HG03045 (cell line): Measurements from ENCODE around the gene ZNF621.

Experiments
- ATAC-seq: cut with Tn5 transposase; IDR thresholded peaks from one replicate; pipeline ENCODE4 v1.9.1; 2021; ENCODE audit warnings: mild to moderate bottlenecking, moderate library complexity; ENCODE audit not compliant: unreplicated experiment

Gene ZNF621

DNA sequence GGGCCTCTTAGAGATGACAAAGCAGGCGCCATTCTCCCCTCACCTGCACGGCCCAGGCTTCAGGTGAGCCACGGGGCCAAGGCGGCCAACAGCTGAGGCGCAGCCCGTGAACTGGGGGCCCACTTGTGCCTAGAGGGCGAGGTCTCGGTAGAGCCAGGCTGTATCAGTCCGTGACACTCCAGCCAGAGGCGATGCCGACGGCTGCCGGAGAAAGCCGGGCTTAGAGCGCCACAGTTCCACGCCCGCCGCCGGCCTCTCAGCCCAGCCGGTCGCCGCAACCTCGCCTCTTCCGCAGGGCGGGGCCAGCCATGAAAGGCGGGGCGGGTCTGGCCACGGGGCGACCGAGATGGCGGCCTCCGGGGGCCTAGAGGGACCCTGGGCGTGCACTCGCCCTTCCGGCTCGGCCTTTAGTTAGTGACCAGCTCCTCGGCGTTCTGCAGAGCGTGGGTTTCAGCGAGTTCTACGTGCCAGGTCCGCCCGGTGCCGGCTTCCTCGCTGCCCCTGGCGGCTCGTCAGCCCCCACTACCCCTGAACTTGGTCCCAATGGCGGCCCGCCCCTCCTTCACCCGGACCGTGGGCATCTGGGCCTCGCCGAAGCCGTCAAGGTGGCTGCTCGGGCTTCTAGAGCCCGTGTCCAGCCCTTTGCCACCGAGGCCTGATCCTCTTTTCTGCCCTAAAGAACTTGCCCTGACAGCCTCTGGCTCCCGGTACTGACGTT lies at the start of gene ZNF621:
Gene ZNF621, plus strand, starts transcription at position 393 of the 718 bp plus-strand sequence. CDS start 881 bp downstream, outside the sequence.
- peak; percentile 98 for ATAC-seq

DNA sequence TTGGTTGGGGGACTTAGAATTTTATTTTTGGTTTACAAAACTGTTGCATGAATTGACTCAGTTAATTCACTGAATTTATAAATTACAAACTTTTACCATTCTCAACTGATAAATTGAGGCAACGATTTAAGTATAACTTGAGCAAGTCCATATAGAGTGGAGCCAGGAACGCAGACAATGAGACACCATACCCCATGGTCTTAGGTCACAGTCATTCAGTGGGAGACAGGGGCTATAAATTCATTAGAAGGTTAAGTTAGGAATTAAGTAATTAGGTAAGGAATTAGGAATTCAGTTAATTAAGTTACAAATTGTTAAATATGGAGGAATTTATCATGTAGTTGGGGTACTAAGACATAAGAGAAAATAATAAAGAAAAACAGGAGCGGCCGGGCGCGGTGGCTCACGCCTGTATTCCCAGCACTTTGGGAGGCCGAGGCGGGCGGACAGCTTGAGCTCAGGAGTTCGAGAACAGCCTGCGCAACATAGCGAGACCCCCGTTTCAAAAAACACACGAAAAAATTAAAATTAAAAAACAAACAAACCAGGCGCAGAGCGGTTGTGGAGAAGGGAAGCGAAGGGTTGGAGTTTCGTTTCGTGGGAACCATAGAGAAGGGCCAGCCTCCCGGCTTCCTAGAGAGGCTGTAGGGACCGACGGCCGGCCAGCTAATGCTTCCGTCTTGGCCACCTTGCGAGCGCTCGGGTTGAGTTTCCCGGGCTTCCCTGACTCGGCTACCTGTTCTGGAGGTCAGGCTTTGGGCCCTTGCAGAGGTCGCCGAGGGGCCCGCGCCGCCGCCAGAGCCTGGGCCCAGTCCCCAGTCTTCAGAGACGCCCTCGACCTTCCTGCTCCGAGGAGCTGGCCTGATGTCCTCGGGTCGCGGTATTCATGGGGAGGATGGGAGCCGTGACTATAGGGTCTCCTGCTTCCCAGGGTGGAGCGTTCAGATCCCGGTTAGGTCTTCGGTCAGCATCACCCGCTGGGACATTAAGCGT lies 48.0 kb upstream of the ZNF621 start, which contains the start of gene ZNF619:
Gene ZNF619, plus strand, starts transcription at position 645 of the 993 bp plus-strand sequence. CDS start 858 bp downstream, outside the sequence.
- ATAC-seq, result peak; percentile 84

GRCh38 chr3:40477666-40478065 lies 47.1 kb upstream of the ZNF621 start:
- ATAC-seq, result no peak

GRCh38 chr3:40487172-40487571 lies 37.6 kb upstream of the ZNF621 start:
- ATAC-seq, result no peak

DNA sequence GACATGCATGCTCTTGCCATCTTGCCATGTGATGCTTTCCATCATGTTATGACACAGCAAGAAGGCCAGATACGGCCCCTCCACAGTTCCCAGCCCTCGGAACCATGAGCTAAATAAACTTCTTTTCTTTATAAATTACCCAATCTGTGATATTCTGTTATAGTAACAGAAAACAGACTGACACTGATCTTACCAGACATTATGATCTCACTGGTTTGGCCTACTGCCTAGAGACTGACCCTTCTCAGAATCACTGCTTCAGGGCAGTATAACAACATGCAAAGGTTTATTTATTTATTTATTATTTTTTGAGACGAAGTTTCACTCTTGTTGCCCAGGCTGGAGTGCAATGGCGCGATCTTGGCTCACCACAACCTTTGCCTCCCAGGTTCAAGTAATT lies 33.8 kb upstream of the ZNF621 start:
- no peak for ATAC-seq

DNA sequence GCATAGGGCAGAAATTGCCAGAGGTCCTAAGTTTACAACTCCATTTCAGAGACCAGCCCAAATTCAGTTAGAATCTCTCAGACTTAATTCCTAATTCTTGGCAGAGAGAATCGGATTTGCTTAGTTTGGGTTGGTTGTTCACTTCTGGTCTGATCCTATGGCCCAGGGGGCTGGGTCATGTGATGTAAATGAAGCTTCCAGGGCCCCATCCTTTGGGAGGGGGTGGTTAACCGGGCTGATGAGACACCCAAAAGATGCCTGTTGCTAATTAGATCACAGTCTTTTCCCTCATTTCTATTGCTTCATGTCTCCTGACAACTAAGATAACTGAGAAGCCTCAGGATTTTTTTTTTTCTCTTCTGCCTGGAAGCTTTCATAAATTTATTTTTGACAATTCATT lies 30.1 kb upstream of the ZNF621 start:
- no peak for ATAC-seq

DNA sequence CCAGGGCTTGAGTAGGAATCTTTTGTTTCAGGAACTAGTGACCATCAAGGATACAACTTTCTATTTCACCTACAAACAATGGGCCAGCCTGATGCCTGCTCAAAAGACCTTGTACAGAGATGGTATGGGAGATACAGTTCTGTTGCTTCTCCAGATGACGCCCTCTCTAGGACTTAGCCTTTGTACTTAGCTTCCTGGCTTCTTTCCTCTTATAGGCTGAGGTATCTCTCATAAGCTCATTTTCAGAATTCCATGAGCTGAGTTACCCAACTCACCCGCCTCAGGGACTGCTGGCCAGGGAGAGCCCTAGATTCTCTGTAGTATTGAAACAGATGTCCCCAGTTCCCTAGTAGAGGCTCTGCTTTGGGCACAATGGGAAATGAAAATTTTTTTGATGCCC lies 27.5 kb upstream of the ZNF621 start:
- no peak for ATAC-seq

DNA sequence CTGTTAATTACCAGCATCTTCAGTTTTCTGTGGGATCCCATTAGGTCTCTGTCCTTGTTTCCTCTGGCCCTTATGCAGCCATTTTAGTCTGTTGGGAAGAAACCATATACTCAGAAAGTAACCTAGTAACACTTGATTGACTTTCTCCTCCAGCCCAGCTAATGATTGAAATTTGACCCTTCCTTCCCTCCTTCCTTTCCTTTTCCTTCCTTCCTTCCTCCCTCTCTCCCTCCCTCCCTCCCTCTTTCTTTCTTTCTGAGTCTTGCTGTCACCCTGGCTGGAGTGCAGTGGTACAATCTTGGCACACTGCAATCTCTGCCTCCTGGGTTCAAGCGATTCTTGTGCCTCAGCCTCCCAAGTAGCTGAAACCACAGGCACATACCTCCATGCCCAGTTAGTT lies 24.8 kb upstream of the ZNF621 start:
- no peak for ATAC-seq

- ATAC-seq, result no peak
These were observed 22.7 kb upstream of the ZNF621 start for GRCh38 chr3:40502034-40502433.

DNA sequence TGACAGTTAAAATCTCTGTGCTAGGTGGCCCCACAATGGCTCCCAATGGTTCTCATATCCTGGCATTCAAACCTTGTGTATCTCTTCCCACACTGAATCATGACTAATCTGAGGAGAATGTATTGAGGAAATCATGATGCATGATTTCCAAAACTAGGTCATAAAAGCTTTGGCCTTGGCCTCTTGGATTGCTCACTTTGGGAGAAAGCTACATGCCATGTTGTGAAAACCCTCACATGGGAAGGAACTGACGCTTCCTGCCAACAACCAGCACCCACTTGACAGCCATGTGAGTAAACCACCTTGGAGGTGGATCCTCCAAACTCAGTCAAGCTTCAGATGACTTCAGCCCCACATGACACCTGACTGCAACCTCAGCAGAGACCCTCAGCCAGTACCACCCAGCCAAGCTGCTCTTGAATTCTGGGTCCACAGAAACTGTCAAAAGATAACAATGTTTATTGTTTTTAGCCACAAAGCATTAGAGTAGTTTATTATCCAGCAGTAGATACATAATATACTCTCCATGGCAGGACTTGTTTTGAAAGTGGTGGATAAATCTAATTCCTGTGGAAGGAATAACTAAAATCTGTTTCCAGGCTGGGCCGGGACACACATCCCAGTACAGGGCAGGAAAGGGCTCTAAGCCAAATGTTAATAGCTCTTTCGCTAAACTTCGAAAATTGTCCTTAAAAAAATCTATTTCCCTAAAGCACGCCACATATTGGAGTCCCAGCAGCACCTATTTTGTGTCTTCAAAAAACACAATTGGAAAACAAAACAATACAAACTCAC lies 19.9 kb upstream of the ZNF621 start:
- no peak for ATAC-seq

GRCh38 chr3:40505599-40506462 lies 18.9 kb upstream of the ZNF621 start, which contains the start of gene ZNF620:
Gene ZNF620, plus strand, starts transcription at chr3:40506039. Its CDS starts 314 bp downstream, at chr3:40506353.
- peak; percentile 65 for ATAC-seq

DNA sequence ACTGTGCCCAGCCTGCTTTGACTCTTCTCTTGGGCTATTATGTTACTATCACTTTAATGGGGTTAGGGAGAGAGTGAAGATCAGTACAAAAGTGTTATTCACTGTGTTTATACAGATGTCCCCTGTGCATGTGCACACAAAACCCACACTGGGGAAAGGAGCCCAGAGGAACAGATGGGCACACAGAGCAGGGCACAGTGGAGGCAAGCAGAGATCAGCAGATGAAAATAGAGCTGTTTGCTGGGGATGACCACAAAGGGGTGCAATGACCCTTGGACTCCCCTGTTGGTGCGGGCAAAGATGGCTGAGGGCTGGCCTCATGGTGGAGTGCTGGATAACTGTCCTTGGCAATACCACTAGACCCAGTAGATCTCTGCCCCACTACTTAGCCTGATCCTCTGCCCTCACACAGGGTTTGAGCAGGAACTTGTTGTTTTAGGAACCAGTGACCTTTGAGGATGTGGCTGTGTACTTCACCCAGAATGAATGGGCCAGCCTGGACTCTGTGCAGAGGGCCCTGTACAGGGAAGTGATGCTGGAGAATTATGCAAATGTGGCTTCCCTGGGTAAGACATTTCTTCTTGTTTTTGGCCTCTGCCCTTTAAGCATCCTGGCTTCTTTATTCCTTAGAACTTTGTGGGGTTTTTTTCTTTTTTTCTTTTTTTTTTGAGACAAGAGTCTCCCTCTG lies 13.6 kb upstream of the ZNF621 start:
- no peak for ATAC-seq

DNA sequence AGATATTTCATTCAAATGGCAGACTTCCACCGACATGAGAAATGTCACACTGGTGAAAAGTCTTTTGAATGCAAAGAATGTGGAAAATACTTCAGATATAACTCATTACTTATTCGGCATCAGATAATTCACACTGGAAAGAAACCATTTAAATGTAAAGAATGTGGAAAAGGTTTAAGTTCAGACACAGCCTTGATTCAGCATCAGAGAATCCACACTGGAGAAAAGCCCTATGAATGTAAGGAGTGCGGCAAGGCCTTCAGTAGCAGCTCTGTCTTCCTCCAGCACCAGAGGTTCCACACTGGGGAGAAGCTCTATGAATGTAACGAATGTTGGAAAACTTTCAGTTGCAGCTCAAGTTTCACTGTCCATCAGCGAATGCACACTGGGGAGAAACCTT lies 8.6 kb upstream of the ZNF621 start:
- ATAC-seq, result no peak

- ATAC-seq, result no peak
These were observed 6.7 kb upstream of the ZNF621 start for GRCh38 chr3:40518067-40518466.

DNA sequence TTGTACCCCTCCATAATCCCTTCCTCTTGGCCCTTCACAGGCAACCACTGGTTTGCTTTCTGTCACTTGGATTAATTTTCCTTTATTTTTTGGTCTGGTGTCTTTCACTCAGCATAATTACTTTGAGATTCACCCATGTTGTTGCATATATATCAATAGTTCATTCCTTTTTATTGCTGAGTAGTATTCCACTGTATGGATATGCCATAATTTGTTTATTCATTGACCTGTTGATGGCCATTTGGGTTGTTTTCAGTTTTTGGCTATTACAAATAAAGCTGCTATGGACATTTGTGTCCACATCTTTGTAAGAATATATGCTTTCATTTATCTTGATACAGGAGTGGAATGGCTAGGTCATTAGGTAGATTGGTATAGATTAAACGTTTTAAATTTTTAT lies 5.9 kb upstream of the ZNF621 start:
- no peak for ATAC-seq

GRCh38 chr3:40521254-40521653 lies 3.5 kb upstream of the ZNF621 start:
- ATAC-seq, result no peak

DNA sequence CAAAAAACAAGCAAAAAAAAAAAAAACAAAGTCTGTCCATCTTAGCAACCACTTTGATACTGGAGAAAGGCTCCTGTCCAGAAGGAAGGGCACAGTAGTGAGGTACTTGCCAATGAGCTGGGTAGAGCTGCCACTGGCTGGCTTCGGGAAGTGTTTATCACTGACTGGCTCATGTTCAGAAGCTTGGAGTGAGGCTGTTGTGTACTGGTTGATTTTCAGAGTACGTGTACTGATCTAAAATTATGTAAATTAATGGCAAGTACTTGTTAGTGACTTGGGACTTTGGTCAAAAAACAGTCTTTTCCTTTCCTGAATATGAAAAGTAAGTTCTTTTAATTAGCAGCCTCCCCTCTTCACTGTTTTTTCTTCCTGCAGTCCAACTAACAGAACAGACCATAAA lies 979 bp upstream of the ZNF621 start:
- no peak for ATAC-seq

DNA sequence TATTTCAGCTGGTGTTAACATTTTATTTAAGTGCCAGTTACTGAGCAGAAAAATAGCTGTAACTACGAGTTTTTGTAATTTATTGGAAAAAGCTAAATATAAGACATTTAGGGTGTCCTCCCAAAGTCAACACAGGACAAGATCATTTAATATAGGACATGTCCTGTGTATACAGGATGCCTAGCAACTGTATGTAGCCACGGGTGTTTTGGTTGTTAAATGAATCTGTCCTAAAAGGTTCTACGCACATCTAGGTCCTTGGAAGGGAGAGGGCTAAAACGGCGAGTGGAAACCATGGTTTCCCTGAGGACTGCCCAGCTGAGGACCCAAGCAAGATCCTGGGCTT lies 565 bp upstream of the ZNF621 start:
- no peak for ATAC-seq

GRCh38 chr3:40528426-40528825 lies 3.7 kb downstream of the ZNF621 start:
- ATAC-seq, result no peak
